Coronary artery (tissue), 2 donors: ENCODE data around the gene B3GALT5.

Experiments
- DNase-seq: peaks from one replicate; pipeline ENCODE4 v3.0.0-alpha.2; 2017; ENCODE audit warnings: low spot score
- H3K27ac ChIP-seq, 2 donors: fragments of 200-600 bp; sonication (generic); one replicate each; pipeline ENCODE4 v1.5.1; 2016 to 2019
- H3K4me3 ChIP-seq: fragments of 200-600 bp; sonication (generic); 2 replicates; pipeline ENCODE4 v1.5.1; 2016; ENCODE audit warnings: mild to moderate bottlenecking, moderate library complexity
- TF ChIP-seq, protein P1 (sequence below): fragments of 200-600 bp; sonication (generic); IDR thresholded peaks from one replicate; pipeline ENCODE4 v1.5.1; 2019; ENCODE audit warnings: antibody characterized with exemption

Gene B3GALT5

GRCh38 chr21:39670701-39671100 lies 58.0 kb downstream of the B3GALT5 start:
- no peak overlapping the region for H3K27ac ChIP-seq
- H3K4me3 ChIP-seq = no peak overlapping the region
- DNase-seq = no peak
- TF ChIP-seq, protein P1, sequence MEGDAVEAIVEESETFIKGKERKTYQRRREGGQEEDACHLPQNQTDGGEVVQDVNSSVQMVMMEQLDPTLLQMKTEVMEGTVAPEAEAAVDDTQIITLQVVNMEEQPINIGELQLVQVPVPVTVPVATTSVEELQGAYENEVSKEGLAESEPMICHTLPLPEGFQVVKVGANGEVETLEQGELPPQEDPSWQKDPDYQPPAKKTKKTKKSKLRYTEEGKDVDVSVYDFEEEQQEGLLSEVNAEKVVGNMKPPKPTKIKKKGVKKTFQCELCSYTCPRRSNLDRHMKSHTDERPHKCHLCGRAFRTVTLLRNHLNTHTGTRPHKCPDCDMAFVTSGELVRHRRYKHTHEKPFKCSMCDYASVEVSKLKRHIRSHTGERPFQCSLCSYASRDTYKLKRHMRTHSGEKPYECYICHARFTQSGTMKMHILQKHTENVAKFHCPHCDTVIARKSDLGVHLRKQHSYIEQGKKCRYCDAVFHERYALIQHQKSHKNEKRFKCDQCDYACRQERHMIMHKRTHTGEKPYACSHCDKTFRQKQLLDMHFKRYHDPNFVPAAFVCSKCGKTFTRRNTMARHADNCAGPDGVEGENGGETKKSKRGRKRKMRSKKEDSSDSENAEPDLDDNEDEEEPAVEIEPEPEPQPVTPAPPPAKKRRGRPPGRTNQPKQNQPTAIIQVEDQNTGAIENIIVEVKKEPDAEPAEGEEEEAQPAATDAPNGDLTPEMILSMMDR = no peak

GRCh38 chr21:39671986-39672385 lies 59.2 kb downstream of the B3GALT5 start:
- TF ChIP-seq, protein P1 = no peak
- no peak overlapping the region for H3K4me3 ChIP-seq
- H3K27ac ChIP-seq = no peak overlapping the region
- DNase-seq = no peak

DNA sequence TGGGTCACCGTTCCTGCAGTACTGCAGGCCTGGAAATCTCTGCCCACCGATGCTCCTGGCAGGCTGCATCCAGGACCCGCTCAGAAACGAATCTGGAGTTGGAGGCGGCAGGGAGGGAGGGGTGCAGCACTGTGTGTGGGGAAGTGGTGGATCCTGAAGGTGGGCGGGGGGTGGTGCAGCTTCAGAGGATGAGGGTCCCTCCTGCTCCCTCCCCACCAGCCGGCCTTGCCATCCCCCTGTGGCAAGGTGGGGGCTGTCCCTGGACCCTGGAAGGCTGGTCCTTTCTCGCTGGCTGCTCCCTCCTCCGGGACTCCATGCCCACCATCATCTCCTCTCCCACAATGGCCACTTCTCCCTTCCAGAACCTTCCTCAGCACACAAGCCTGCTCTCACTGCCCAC lies 60.4 kb downstream of the B3GALT5 start:
- Histone ChIP-seq H3K27ac (no peak overlapping the region), H3K4me3 (no peak overlapping the region)
- no peak for DNase-seq
- TF ChIP-seq, protein P1 = no peak

DNA sequence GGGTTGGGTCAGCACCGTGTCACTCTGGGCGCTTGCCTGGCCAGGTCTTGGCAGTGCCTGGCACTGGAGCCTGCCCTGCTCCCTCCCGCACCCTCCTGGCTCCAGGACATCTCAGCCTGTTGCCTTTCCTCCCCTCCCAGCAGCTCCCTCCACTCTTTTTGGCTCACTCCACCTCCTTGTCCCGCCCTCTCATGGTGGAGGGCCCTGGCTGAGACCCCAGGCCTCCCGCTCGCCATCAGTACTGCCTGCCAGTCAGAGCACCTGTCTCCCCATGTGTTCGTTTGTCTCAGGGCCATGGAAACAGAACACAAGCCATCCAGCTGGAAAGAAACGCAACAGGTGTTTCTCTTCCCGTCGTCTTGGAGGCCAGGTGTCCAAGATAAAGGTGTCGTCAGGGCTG lies 61.0 kb downstream of the B3GALT5 start:
- TF ChIP-seq, protein P1 = no peak
- no peak for DNase-seq
- Histone ChIP-seq H3K4me3 (no peak overlapping the region), H3K27ac (no peak overlapping the region)

GRCh38 chr21:39674801-39675200 lies 62.1 kb downstream of the B3GALT5 start:
- no peak overlapping the region for H3K27ac ChIP-seq
- DNase-seq = no peak
- H3K4me3 ChIP-seq = no peak overlapping the region
- TF ChIP-seq, protein P1 = no peak

- no peak overlapping the region for H3K27ac ChIP-seq
- no peak for DNase-seq
- no peak overlapping the region for H3K4me3 ChIP-seq
- TF ChIP-seq, protein P1 = no peak
Measured at GRCh38 chr21:39675590-39675989, 62.9 kb downstream of the B3GALT5 start.

GRCh38 chr21:39675993-39676661 lies 63.4 kb downstream of the B3GALT5 start:
- no peak for DNase-seq
- H3K27ac ChIP-seq = no peak overlapping the region
- TF ChIP-seq, protein P1 = no peak
- H3K4me3 ChIP-seq = no peak overlapping the region
